ENCODE results near the gene ATAD3B. TPM values are rescaled to one million over a fixed set of nuclear protein-coding genes. Genes with fewer than 3 reads are reported as not detected.
"Not testable (repeated sequence)": the region's sequence is repeated elsewhere in the genome, so short reads cannot be mapped to it uniquely, and the experiment has no call there.

ATAD3B gene
- total and polyA plus RNA-seq, 2 of the 13 experiments (the other 11 are each of a cell fraction or from before 2014, with no cell fraction given) = 9.6 to 31.1 TPM

DNA sequence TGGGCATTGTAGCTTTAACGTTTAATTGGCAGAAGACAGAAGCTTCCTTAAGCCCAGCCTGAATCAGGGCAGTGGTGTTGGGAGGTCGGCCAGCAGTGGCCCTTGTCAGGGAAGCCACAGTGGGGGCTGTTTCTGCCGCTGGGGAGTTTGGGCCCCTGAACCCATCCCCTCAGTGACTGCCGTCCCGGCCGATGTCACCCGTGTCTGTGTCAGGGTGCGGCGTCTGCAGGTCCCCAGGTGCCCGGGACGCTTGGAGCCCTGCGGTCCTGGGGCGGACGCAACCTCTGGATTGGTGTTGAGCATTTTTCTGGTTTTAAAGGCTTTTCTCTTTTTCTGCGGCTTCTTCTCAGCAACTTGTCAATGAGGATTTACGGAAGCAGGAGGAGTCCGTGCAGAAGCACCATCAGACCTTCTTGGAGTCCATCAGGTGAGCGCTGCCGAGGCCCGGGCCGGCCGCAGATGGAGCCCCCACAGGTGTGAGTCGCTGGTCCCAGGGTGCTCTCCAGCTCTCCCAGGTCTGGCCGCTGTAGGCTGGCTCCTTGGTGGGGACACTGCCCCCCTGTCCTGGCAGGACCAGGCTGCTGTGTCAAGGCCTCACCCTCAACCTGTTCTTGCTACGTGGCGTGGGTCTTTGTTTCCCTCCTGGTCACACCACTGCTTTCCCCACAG is 19.7 kb upstream of the ATAD3B start:
- Histone ChIP-seq H3K27me3 (ENCODE audit: control insufficient read depth in 1 of 2, insufficient read depth in 2 of 2, low read length in 2 of 2) (peaks cover 6 to 17% of the 10 kb centered on the region in 2 experiments), H3K79me2 (ENCODE audit: insufficient read depth, low read length) (no peaks in the 10 kb centered on the region), H3K27ac (ENCODE audit: extremely low read length, insufficient read depth, low read length) (no peak overlapping the region), H3K9me3 (ENCODE audit: low read length) (no peaks in the 10 kb centered on the region), H3K4me1 (ENCODE audit: insufficient read depth, low read length) (peaks cover 17% of the 10 kb centered on the region), H3K9ac (ENCODE audit: insufficient read depth, low read depth, low read length) (no peak overlapping the region), H3K4me2 (ENCODE audit: low read depth, low read length) (no peak overlapping the region), H3K36me3 (replicated peaks in 1 of 2; ENCODE audit: control insufficient read depth in 1 of 2, insufficient read depth in 2 of 2, low read length in 2 of 2) (no peaks in the 10 kb centered on the region), H3K4me3 (replicated peaks in 1 of 3; ENCODE audit: insufficient read depth in 1 of 3, low read depth in 2 of 3, low read length in 3 of 3) (no peak overlapping the region), H2AFZ (ENCODE audit: low read length) (no peak overlapping the region), H4K20me1 (ENCODE audit: insufficient read depth, low read length) (no peaks in the 10 kb centered on the region)
- in situ Hi-C loops (cut with HindIII; ENCODE audit: extremely low pct_ligation_motif_present, low pct_unique_long_range_greater_than_20kb) = no loop called here
- ATAC-seq = no peak
- DNase-seq (ENCODE audit: low spot score) = no peak
- TF ChIP-seq, protein P1, sequence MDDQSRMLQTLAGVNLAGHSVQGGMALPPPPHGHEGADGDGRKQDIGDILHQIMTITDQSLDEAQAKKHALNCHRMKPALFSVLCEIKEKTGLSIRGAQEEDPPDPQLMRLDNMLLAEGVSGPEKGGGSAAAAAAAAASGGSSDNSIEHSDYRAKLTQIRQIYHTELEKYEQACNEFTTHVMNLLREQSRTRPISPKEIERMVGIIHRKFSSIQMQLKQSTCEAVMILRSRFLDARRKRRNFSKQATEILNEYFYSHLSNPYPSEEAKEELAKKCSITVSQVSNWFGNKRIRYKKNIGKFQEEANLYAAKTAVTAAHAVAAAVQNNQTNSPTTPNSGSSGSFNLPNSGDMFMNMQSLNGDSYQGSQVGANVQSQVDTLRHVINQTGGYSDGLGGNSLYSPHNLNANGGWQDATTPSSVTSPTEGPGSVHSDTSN (CRISPR knock-in tag; IDR thresholded peaks at IDR 0.05; ENCODE audit: borderline replicate concordance) = no peak
- TF ChIP-seq KDM3A (CRISPR knock-in tag; IDR thresholded peaks at IDR 0.05; ENCODE audit: low read depth) (no peak), NCOR1 (IDR thresholded peaks at IDR 0.05; ENCODE audit: borderline replicate concordance, low read length) (no peak), ZNF263 (CRISPR knock-in tag; IDR thresholded peaks at IDR 0.05) (no peak), PHF8 (CRISPR knock-in tag; IDR thresholded peaks at IDR 0.05) (no peak), ZNF792 (CRISPR knock-in tag; IDR thresholded peaks at IDR 0.05) (no peak), HNF4A (CRISPR knock-in tag; IDR thresholded peaks at IDR 0.05) (no peak)
- TF ChIP-seq, protein P2, sequence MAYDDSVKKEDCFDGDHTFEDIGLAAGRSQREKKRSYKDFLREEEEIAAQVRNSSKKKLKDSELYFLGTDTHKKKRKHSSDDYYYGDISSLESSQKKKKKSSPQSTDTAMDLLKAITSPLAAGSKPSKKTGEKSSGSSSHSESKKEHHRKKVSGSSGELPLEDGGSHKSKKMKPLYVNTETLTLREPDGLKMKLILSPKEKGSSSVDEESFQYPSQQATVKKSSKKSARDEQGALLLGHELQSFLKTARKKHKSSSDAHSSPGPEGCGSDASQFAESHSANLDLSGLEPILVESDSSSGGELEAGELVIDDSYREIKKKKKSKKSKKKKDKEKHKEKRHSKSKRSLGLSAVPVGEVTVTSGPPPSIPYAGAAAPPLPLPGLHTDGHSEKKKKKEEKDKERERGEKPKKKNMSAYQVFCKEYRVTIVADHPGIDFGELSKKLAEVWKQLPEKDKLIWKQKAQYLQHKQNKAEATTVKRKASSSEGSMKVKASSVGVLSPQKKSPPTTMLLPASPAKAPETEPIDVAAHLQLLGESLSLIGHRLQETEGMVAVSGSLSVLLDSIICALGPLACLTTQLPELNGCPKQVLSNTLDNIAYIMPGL (CRISPR knock-in tag; IDR thresholded peaks at IDR 0.05; ENCODE audit: borderline replicate concordance in 1 of 2, low read depth in 1 of 2) = no peak
- no peak for FAIRE-seq
- 74% methylated on average over 11 of the region's 26 CpGs for WGBS (ENCODE audit: low lambda C conversion rate)
- POLR2A ChIA-PET = interaction anchor here (1.9 kb wide), 1 partner anchor 14 kb away, joined by 5 read pairs; no protein-coding TSS in a partner anchor
- CTCF ChIA-PET (ENCODE audit: low intra/inter-chr PET ratio, low total read pairs) = no interaction called here
- intact Hi-C loops (cut with micrococcal nuclease; ENCODE audit: unreplicated experiment) = no loop called here
- no TSS peak for BruUV-seq (replicated peaks)

DNA sequence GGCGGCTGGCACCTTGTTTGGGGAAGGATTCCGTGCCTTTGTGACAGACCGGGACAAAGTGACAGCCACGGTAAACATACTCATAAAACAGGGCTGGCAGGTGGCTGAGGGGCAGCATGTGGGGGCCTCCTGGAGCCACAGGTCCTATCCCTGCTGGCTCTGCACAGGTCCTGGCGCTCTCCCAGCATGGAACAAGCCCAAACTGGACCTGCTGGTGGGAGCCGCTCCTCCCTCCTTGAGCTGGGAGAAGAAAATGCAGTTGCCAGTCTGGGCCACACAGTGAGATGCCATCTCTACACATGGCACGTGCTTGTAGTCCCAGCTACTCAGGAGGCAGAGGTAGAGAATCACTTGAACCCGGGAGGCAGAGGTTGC is 19.2 kb upstream of the ATAD3B start:
- H4K20me1 ChIP-seq (ENCODE audit: insufficient read depth, low read length); H3K4me3 ChIP-seq (replicated peaks in 1 of 3; ENCODE audit: insufficient read depth in 1 of 3, low read depth in 2 of 3, low read length in 3 of 3); DNase-seq (ENCODE audit: low spot score); H3K9me3 ChIP-seq (ENCODE audit: low read length); H3K36me3 ChIP-seq (replicated peaks in 1 of 2; ENCODE audit: control insufficient read depth in 1 of 2, insufficient read depth in 2 of 2, low read length in 2 of 2); H3K4me2 ChIP-seq (ENCODE audit: low read depth, low read length); in situ Hi-C loops (cut with HindIII; ENCODE audit: extremely low pct_ligation_motif_present, low pct_unique_long_range_greater_than_20kb); H3K27ac ChIP-seq (ENCODE audit: extremely low read length, insufficient read depth, low read length); FAIRE-seq; H2AFZ ChIP-seq (ENCODE audit: low read length); ATAC-seq; H3K9ac ChIP-seq (ENCODE audit: insufficient read depth, low read depth, low read length); H3K79me2 ChIP-seq (ENCODE audit: insufficient read depth, low read length); CTCF ChIA-PET (ENCODE audit: low intra/inter-chr PET ratio, low total read pairs); BruUV-seq (replicated peaks); intact Hi-C loops (cut with micrococcal nuclease; ENCODE audit: unreplicated experiment): not testable (repeated sequence)
- WGBS (ENCODE audit: low lambda C conversion rate) = 37% methylated on average over 8 of the region's 8 CpGs
- Histone ChIP-seq H3K4me1 (ENCODE audit: insufficient read depth, low read length) (peaks cover 20% of the 10 kb centered on the region), H3K27me3 (ENCODE audit: control insufficient read depth in 1 of 2, insufficient read depth in 2 of 2, low read length in 2 of 2) (peaks cover 6 to 20% of the 10 kb centered on the region in 2 experiments)
- POLR2A ChIA-PET = interaction anchor here (1.5 to 1.9 kb wide), 2 partner anchors 10 to 15 kb away, joined by 3 to 5 read pairs; no protein-coding TSS in a partner anchor
